ENCODE results near the gene APOL5.
"Not testable (repeated sequence)": the region's sequence is repeated elsewhere in the genome, so short reads cannot be mapped to it uniquely, and the experiment has no call there.

Gene APOL5

DNA sequence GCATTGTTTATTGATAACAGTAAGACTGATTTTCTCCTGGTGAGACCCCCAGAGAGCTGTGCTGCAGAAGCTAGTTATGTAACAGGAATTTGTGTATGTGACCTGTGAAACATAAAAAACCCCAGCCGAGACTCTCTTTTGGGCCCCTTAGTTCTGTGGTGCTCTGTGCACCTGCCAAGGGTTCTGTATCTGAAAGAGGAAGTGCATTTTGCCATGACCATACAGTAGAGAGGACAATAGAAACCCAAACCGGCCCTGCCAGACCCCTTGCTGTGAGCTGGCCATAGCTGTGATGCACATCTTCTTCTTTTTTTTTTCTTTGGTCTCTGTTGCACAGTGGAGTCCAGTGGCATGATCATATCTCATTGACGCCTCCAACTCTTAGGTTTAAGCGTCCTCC is 31.4 kb upstream of the APOL5 start:
- Histone ChIP-seq H3K36me3 (ENCODE audit: control insufficient read depth, insufficient read depth, low read length) (no peaks in the 10 kb centered on the region), H3K9ac (ENCODE audit: low read depth, low read length) (no peak overlapping the region), H3K27ac (ENCODE audit: low read depth, low read length) (no peak overlapping the region), H3K4me1 (ENCODE audit: control insufficient read depth, insufficient read depth, low read length) (no peaks in the 10 kb centered on the region), H3K9me3 (ENCODE audit: control insufficient read depth, insufficient read depth, low read length) (peaks cover 9% of the 10 kb centered on the region), H3K4me3 (ENCODE audit: low read depth, low read length) (no peak overlapping the region), H3K27me3 (ENCODE audit: control insufficient read depth, insufficient read depth, low read length) (no peaks in the 10 kb centered on the region)

DNA sequence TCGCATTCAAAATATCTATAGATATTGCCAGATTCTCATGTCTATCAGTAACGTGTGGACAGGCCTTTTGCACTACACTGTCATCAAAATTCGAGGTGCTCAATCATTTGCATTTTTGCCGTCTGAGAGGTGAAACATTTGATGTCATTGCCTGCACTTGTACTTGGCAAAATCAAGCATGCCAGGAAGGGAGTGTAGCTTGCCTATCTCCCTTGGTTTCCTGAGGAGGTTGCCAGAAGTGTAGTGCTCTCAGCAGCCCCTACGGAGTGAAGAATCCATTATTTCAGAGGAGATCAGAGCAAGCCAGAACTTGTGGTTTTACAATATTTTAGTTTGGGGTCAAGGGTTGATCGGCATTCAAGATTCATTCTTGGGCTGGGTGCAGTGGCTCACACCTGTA is 30.2 kb upstream of the APOL5 start:
- H3K4me3 ChIP-seq (ENCODE audit: low read depth, low read length), result no peak overlapping the region
- H3K36me3 ChIP-seq (ENCODE audit: control insufficient read depth, insufficient read depth, low read length), result no peaks in the 10 kb centered on the region
- H3K9me3 ChIP-seq (ENCODE audit: control insufficient read depth, insufficient read depth, low read length), result no peaks in the 10 kb centered on the region
- H3K27ac ChIP-seq (ENCODE audit: low read depth, low read length), result no peak overlapping the region
- no peaks in the 10 kb centered on the region for H3K4me1 ChIP-seq (ENCODE audit: control insufficient read depth, insufficient read depth, low read length)
- no peaks in the 10 kb centered on the region for H3K27me3 ChIP-seq (ENCODE audit: control insufficient read depth, insufficient read depth, low read length)
- H3K9ac ChIP-seq (ENCODE audit: low read depth, low read length), result no peak overlapping the region

- Histone ChIP-seq H3K36me3 (ENCODE audit: control insufficient read depth, insufficient read depth, low read length) (no peaks in the 10 kb centered on the region), H3K4me1 (ENCODE audit: control insufficient read depth, insufficient read depth, low read length) (no peaks in the 10 kb centered on the region), H3K4me3 (ENCODE audit: low read depth, low read length) (no peak overlapping the region), H3K27ac (ENCODE audit: low read depth, low read length) (no peak overlapping the region), H3K27me3 (ENCODE audit: control insufficient read depth, insufficient read depth, low read length) (no peaks in the 10 kb centered on the region), H3K9me3 (ENCODE audit: control insufficient read depth, insufficient read depth, low read length) (no peaks in the 10 kb centered on the region), H3K9ac (ENCODE audit: low read depth, low read length) (no peak overlapping the region)
These were observed 28.6 kb upstream of the APOL5 start for GRCh38 chr22:35688913-35689675.

- no peak overlapping the region for H3K27ac ChIP-seq (ENCODE audit: low read depth, low read length)
- H3K4me1 ChIP-seq (ENCODE audit: control insufficient read depth, insufficient read depth, low read length), result no peaks in the 10 kb centered on the region
- no peaks in the 10 kb centered on the region for H3K27me3 ChIP-seq (ENCODE audit: control insufficient read depth, insufficient read depth, low read length)
- no peak overlapping the region for H3K4me3 ChIP-seq (ENCODE audit: low read depth, low read length)
- no peaks in the 10 kb centered on the region for H3K9me3 ChIP-seq (ENCODE audit: control insufficient read depth, insufficient read depth, low read length)
- H3K9ac ChIP-seq (ENCODE audit: low read depth, low read length), result no peak overlapping the region
- H3K36me3 ChIP-seq (ENCODE audit: control insufficient read depth, insufficient read depth, low read length), result no peaks in the 10 kb centered on the region
These were observed 27.7 kb upstream of the APOL5 start for GRCh38 chr22:35690001-35690400.

- Histone ChIP-seq H3K9me3 (ENCODE audit: control insufficient read depth, insufficient read depth, low read length) (no peaks in the 10 kb centered on the region), H3K4me3 (ENCODE audit: low read depth, low read length) (no peak overlapping the region), H3K36me3 (ENCODE audit: control insufficient read depth, insufficient read depth, low read length) (no peaks in the 10 kb centered on the region), H3K27me3 (ENCODE audit: control insufficient read depth, insufficient read depth, low read length) (no peaks in the 10 kb centered on the region), H3K9ac (ENCODE audit: low read depth, low read length) (no peak overlapping the region), H3K4me1 (ENCODE audit: control insufficient read depth, insufficient read depth, low read length) (no peaks in the 10 kb centered on the region), H3K27ac (ENCODE audit: low read depth, low read length) (no peak overlapping the region)
These were observed 22.5 kb upstream of the APOL5 start for GRCh38 chr22:35695202-35695601.

GRCh38 chr22:35697142-35697541 is 20.5 kb upstream of the APOL5 start:
- Histone ChIP-seq H3K27ac (ENCODE audit: low read depth, low read length) (no peak overlapping the region), H3K36me3 (ENCODE audit: control insufficient read depth, insufficient read depth, low read length) (no peaks in the 10 kb centered on the region), H3K4me1 (ENCODE audit: control insufficient read depth, insufficient read depth, low read length) (no peaks in the 10 kb centered on the region), H3K4me3 (ENCODE audit: low read depth, low read length) (no peak overlapping the region), H3K9me3 (ENCODE audit: control insufficient read depth, insufficient read depth, low read length) (no peaks in the 10 kb centered on the region), H3K27me3 (ENCODE audit: control insufficient read depth, insufficient read depth, low read length) (no peaks in the 10 kb centered on the region), H3K9ac (ENCODE audit: low read depth, low read length) (no peak overlapping the region)

GRCh38 chr22:35699852-35700251 is 17.8 kb upstream of the APOL5 start:
- not testable (repeated sequence) for H3K9me3 ChIP-seq (ENCODE audit: control insufficient read depth, insufficient read depth, low read length); H3K4me3 ChIP-seq (ENCODE audit: low read depth, low read length); H3K4me1 ChIP-seq (ENCODE audit: control insufficient read depth, insufficient read depth, low read length); H3K9ac ChIP-seq (ENCODE audit: low read depth, low read length); H3K27me3 ChIP-seq (ENCODE audit: control insufficient read depth, insufficient read depth, low read length); H3K27ac ChIP-seq (ENCODE audit: low read depth, low read length); H3K36me3 ChIP-seq (ENCODE audit: control insufficient read depth, insufficient read depth, low read length)

GRCh38 chr22:35703861-35704584 is 13.6 kb upstream of the APOL5 start:
- Histone ChIP-seq H3K27ac (ENCODE audit: low read depth, low read length) (no peak overlapping the region), H3K27me3 (ENCODE audit: control insufficient read depth, insufficient read depth, low read length) (no peaks in the 10 kb centered on the region), H3K9me3 (ENCODE audit: control insufficient read depth, insufficient read depth, low read length) (no peaks in the 10 kb centered on the region), H3K36me3 (ENCODE audit: control insufficient read depth, insufficient read depth, low read length) (no peaks in the 10 kb centered on the region), H3K4me3 (ENCODE audit: low read depth, low read length) (no peak overlapping the region), H3K4me1 (ENCODE audit: control insufficient read depth, insufficient read depth, low read length) (no peaks in the 10 kb centered on the region), H3K9ac (ENCODE audit: low read depth, low read length) (no peak overlapping the region)

GRCh38 chr22:35705141-35705540 is 12.5 kb upstream of the APOL5 start:
- no peak overlapping the region for H3K9ac ChIP-seq (ENCODE audit: low read depth, low read length)
- H3K9me3 ChIP-seq (ENCODE audit: control insufficient read depth, insufficient read depth, low read length), result no peaks in the 10 kb centered on the region
- no peak overlapping the region for H3K4me3 ChIP-seq (ENCODE audit: low read depth, low read length)

DNA sequence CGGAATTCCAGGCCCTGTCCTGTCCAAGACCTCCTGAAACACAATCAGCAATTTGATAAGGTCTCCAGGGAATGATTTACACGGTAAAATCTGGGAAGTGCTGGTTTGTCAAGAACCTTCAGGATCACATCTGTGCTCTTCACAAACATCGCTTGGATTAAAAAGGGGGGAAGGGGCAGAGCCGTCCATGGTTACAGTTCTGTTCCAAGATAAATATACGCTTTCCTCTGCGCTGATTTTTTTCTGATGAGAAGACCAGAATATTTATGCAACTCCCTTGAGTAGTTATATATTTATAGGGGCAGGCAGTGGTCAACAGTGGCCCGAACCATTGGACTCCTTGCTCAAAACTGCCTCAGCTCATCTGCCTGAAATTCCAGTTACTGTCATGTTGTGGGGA is 9.2 kb upstream of the APOL5 start:
- 0 out of 2 replicates have a peak, but pooled peaks cover 5% of the 10 kb centered on the region for H3K9me3 ChIP-seq (ENCODE audit: control insufficient read depth, insufficient read depth, low read length)
- no peak overlapping the region for H3K4me3 ChIP-seq (ENCODE audit: low read depth, low read length)
- H3K36me3 ChIP-seq (ENCODE audit: control insufficient read depth, insufficient read depth, low read length), result no peaks in the 10 kb centered on the region
- no peaks in the 10 kb centered on the region for H3K4me1 ChIP-seq (ENCODE audit: control insufficient read depth, insufficient read depth, low read length)
- no peak overlapping the region for H3K9ac ChIP-seq (ENCODE audit: low read depth, low read length)
- no peak overlapping the region for H3K27ac ChIP-seq (ENCODE audit: low read depth, low read length)
- H3K27me3 ChIP-seq (ENCODE audit: control insufficient read depth, insufficient read depth, low read length), result no peaks in the 10 kb centered on the region

More at GRCh38 chr22:35705141-35705540, 12.5 kb upstream of the APOL5 start:
- H3K4me1 ChIP-seq (ENCODE audit: control insufficient read depth, insufficient read depth, low read length), result no peaks in the 10 kb centered on the region
- H3K27me3 ChIP-seq (ENCODE audit: control insufficient read depth, insufficient read depth, low read length), result no peaks in the 10 kb centered on the region
- no peak overlapping the region for H3K27ac ChIP-seq (ENCODE audit: low read depth, low read length)
- no peaks in the 10 kb centered on the region for H3K36me3 ChIP-seq (ENCODE audit: control insufficient read depth, insufficient read depth, low read length)

GRCh38 chr22:35708917-35709316 is 8.8 kb upstream of the APOL5 start:
- no peak overlapping the region for H3K27ac ChIP-seq (ENCODE audit: low read depth, low read length)
- H3K4me3 ChIP-seq (ENCODE audit: low read depth, low read length), result no peak overlapping the region
- no peaks in the 10 kb centered on the region for H3K4me1 ChIP-seq (ENCODE audit: control insufficient read depth, insufficient read depth, low read length)
- 0 out of 2 replicates have a peak, but pooled peaks cover 5% of the 10 kb centered on the region for H3K9me3 ChIP-seq (ENCODE audit: control insufficient read depth, insufficient read depth, low read length)
- no peak overlapping the region for H3K9ac ChIP-seq (ENCODE audit: low read depth, low read length)
- no peaks in the 10 kb centered on the region for H3K27me3 ChIP-seq (ENCODE audit: control insufficient read depth, insufficient read depth, low read length)
- no peaks in the 10 kb centered on the region for H3K36me3 ChIP-seq (ENCODE audit: control insufficient read depth, insufficient read depth, low read length)
